Astrocyte of the cerebellum (primary cell): ENCODE results near the gene TMEM219.

Experiments
- DNase-seq: peaks from one replicate; pipeline ENCODE4 v3.0.0-alpha.2; 2011; ENCODE audit warnings: low read depth
- H3K4me3 ChIP-seq: 2 replicates; pipeline ENCODE4 v1.5.1; 2011; ENCODE audit warnings: mild to moderate bottlenecking, low read depth, low read length, moderate library complexity
- in situ Hi-C: cut with HindIII; loops from 2 replicates; pipeline ENCODE4 v1.10.0; 2017; ENCODE audit warnings: low sequenced_read_pairs
- TF ChIP-seq, protein P1 (sequence below): IDR thresholded peaks from 2 replicates; pipeline ENCODE4 v1.5.1; 2012; ENCODE audit warnings: low read length, low read depth, moderate library complexity, mild to moderate bottlenecking; ENCODE audit errors: missing control alignments

Gene TMEM219

GRCh38 chr16:29992344-29992967, 30.6 kb downstream of the TMEM219 start:
- peak; percentile 49 for DNase-seq
- in situ Hi-C loops, result no loop called here
- no peak overlapping the region for H3K4me3 ChIP-seq
- TF ChIP-seq, protein P1, sequence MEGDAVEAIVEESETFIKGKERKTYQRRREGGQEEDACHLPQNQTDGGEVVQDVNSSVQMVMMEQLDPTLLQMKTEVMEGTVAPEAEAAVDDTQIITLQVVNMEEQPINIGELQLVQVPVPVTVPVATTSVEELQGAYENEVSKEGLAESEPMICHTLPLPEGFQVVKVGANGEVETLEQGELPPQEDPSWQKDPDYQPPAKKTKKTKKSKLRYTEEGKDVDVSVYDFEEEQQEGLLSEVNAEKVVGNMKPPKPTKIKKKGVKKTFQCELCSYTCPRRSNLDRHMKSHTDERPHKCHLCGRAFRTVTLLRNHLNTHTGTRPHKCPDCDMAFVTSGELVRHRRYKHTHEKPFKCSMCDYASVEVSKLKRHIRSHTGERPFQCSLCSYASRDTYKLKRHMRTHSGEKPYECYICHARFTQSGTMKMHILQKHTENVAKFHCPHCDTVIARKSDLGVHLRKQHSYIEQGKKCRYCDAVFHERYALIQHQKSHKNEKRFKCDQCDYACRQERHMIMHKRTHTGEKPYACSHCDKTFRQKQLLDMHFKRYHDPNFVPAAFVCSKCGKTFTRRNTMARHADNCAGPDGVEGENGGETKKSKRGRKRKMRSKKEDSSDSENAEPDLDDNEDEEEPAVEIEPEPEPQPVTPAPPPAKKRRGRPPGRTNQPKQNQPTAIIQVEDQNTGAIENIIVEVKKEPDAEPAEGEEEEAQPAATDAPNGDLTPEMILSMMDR, result no peak

DNA sequence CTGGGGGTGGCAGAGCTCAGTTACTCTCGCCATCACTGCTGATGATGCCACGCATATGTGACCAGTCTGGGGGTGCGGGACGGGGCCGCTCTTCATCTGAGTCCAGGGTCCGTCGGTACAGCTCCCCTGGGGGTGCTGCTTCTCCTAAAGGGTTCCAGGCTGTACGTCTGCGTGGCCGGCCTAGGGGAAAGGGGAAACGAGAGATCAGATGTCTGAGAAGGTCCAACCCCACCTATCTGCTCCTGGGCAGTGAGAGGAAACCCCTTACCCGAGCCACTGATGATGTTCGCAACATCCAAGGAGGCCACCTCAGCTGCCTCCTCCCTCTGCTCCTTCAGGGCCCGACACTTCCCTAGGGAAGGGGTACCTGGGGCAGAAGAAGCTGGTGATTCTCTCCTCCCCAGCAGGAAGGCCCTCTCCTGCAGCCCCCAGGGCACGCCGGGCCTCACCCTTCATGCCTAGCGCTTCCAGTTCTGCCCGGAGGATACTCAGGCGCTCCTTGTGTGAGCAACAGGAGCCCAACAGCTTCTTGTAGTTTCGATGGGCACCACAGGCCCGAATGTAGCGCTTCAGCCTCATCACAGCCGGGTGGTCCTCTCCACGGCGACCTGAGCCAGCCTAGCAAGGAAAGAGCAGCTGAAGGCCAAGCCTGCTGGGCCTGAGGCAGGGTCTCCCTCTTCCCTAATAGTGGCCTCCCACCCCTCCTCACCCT, 31.5 kb downstream of the TMEM219 start:
- TF ChIP-seq, protein P1, result no peak
- in situ Hi-C loops, result no loop called here
- H3K4me3 ChIP-seq, result no peak overlapping the region
- no peak for DNase-seq

DNA sequence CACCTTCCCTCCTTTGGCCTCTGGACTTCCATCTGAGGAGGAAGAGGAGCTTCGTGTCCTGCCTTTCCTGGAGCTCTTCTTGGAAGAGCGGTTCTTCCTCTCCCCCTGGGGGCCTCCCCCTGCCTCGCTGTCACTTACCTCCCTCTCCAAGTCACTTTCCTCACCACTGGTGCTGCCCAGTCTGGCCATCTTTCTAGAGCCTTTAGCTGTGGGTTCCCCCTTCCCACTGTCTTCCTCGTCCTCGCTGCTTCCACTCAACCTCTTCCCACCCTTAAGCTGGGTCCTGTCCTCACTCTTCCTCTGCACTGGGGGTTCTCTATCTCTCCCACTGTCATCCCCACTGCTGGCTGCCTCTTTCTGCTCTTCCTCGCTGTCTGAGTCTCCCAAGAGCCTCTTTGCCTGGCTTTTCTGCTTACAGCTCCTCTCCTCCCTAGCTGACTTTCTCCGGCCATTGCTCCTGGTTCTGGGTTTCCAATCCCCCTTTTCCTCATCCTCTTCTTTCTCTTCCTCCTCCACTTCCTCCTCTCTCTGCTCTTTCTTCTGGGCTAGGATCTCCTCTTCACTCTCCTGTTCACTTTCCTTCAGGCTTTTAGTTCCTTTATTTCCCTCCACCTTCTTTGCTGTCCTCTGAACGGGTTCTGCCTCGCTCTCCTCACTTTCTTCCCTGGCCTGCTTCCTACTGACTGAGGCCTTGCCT, 32.2 kb downstream of the TMEM219 start:
- TF ChIP-seq, protein P1, result no peak
- no peak for DNase-seq
- in situ Hi-C loops, result no loop called here
- H3K4me3 ChIP-seq, result no peak overlapping the region

- TF ChIP-seq, protein P1, result no peak
- in situ Hi-C loops, result no loop called here
- H3K4me3 ChIP-seq, result peak overlapping the region; percentile 93
- no peak for DNase-seq
Measured at GRCh38 chr16:29994600-29995323, 32.9 kb downstream of the TMEM219 start.

- peak within 1 kb of the TSS; percentile 93 for H3K4me3 ChIP-seq
- DNase-seq, result peak; percentile 39
- in situ Hi-C loops, result no loop called here
- TF ChIP-seq, protein P1, result no peak
Measured at GRCh38 chr16:29995324-29995910, 33.5 kb downstream of the TMEM219 start, which contains the start of gene HIRIP3. TSS of gene HIRIP3 (minus strand) at chr16:29995617. CDS start at chr16:29995605, 12 bp downstream.
